HL-60/S4 treated with phorbol 12-myristate 13-acetate at 8.2 ng/mL for 4 days and 3 days (cell line): ENCODE data around the gene TBC1D23.
"Not testable (repeated sequence)": the region's sequence is repeated elsewhere in the genome, so short reads cannot be mapped to it uniquely, and the experiment has no call there.

Source experiments
- in situ Hi-C: fragments of 300-500 bp; cut with MboI; formaldehyde crosslinking; loops from 2 replicates; pipeline ENCODE4 v1.15.0; 2022; ENCODE audit warnings: low sequenced_read_pairs

Gene TBC1D23

DNA sequence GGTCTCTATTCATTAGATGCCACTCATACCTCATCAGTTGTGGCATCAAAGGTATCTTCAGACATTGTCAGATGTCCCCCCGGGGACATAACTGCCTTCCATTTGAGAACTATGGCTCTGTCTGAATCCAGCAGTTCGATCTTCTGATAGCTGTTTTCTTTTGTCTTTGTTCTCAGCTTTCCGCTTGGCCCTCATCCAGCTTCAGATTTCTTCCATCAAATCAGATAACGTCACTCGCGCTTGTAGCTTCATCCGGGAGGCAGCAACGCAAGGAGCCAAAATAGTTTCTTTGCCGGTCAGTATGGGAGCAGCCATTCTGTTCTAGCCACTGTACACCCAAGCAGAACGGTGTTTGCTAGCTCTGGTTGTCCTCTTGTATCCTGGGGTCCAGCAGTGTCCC, 78.1 kb downstream of the TBC1D23 start:
- in situ Hi-C loops = loop anchor here (25.0 kb wide), 1 partner anchor 248 kb away; no protein-coding TSS in a partner anchor

DNA sequence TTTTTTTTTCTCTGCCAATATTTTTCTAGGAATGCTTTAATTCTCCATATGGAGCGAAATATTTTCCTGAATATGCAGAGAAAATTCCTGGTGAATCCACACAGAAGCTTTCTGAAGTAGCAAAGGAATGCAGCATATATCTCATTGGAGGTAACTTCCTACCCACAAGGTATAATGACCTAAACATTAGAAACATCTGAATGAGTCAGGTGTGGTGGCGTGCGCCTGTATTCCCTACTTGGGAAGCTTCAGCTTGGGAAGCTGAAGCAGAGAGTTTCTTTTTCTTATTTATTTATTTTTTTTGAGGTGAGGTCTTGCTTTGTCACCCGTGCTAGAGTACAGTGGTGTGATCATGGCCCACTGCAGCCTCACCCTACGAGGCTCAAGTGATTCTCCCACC, 79.0 kb downstream of the TBC1D23 start:
- in situ Hi-C loops = loop anchor here (25.0 kb wide), 1 partner anchor 248 kb away; no protein-coding TSS in a partner anchor

DNA sequence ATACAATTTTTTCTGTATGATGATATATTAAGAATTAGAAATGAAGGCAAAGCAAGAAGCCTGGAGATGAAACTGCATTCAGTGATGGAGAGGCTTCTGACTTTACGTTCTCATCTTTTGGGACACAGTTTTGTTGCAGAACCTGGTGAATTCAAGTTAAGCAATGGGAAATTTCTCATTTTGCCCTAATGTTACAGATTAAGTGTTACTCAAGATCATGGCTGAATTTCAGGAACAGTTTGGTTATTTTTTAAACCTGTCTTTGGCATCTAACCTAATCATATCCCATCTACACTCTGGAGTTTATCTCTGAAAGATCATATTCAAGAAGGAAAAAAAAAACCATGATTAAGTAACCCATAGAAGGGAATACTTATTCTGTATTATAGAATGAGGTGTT, 79.7 kb downstream of the TBC1D23 start:
- in situ Hi-C loops = loop anchor here (25.0 kb wide), 1 partner anchor 247 kb away; no protein-coding TSS in a partner anchor

DNA sequence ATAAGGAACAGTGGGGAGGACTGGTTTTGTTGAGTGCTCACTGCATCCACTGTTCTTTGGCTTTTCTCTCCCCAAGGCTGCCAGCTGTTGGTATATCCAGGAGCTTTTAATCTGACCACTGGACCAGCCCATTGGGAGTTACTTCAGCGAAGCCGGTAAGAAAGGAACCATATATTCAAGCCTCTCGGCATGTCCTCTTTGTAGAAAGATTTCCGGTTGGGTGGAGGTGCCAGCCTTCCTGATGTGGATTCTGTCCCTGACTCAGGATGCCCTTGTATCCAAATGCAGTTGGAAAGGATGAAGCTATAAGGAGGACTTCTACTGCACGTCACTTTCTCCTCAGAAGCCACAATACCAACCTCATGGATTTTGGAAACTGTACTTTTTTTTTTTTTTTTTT, 87.9 kb downstream of the TBC1D23 start:
- in situ Hi-C loops = loop anchor here (25.0 kb wide), 1 partner anchor 239 kb away; no protein-coding TSS in a partner anchor

DNA sequence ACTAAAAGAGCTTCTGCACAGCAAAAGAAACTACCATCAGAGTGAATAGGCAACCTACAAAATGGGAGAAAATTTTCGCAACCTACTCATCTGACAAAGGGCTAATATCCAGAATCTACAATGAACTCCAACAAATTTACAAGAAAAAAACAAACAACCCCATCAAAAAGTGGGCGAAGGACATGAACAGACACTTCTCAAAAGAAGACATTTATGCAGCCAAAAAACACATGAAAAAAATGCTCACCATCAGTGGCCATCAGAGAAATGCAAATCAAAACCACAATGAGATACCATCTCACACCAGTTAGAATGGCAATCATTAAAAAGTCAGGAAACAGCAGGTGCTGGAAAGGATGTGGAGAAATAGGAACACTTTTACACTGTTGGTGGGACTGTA, 91.0 kb downstream of the TBC1D23 start:
- in situ Hi-C loops = not testable (repeated sequence)

DNA sequence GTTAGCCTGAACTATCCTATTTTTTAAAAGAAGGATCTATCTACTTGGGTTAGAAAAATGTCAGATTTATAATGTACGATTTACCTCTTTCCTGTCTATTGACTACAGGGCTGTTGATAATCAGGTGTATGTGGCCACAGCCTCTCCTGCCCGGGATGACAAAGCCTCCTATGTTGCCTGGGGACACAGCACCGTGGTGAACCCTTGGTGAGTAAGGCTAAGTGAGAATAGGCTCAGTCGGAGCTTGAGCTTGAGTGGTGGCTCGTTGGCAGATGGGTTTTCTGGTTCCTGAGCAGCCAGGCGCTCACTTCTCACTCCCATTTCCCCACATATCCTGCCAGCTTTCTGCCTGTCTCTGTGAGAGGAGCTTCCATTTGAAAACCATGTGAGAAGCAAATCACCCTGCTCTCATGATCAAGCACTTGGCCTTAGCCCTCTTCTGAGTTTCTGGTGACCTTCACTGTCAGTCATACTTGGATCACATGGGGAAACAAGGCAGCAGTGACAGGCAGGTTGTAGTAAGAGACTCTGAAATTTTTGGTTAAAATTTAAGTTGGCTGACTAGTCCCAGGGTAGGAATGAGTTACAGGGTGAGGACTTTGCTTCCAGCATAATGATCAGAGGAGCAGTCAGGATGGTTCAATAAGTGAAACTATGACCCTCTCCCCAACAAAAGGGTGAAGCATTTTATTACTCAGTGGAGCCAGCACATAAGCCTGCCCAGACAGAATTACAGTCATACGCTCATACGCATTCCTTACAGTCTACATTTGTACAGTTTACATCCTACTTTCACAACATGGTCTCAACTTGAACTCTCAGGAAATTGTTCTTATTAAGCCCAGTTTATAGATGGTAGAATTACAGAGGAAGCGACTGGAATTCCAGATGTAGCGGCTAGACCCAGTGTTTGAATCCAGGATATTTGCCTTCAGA, 91.8 kb downstream of the TBC1D23 start:
- in situ Hi-C loops = no loop called here

DNA sequence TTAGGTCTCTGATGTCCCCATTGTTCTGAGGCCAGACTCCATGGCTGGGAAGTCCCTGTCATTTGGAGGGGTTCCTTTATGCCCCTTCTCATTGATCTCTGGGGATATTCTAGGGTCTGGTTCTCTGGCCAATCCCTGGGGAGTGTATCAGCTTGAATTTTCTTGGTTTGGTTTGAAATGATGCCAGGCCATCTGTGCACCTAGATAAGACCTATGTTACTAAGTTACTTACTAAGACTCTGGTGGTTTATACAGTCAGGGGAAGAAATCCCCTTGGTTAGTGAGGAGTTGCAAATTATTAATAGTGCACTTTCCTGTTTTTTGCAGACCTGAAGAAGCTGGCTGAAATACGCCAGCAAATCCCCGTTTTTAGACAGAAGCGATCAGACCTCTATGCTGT, 94.1 kb downstream of the TBC1D23 start:
- in situ Hi-C loops = no loop called here

DNA sequence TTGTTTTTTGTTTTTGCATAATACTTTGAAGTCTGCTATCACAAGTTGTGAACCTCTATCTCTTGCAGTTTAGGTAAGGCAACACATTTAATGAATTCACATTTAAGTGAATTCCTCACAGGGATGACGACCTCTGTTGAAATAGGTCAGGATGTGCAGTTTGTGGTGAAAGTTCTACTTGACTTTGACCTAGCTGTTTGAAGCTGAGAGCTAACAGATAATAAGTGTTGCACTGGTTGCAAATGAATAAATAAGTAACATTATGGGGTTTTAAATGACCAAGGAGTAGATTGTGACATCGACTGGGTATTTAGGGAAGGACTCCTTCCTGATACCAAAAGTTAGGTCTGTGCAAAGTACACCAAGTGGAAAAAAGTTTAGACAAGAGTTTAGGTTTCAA, 97.6 kb downstream of the TBC1D23 start:
- in situ Hi-C loops = no loop called here

DNA sequence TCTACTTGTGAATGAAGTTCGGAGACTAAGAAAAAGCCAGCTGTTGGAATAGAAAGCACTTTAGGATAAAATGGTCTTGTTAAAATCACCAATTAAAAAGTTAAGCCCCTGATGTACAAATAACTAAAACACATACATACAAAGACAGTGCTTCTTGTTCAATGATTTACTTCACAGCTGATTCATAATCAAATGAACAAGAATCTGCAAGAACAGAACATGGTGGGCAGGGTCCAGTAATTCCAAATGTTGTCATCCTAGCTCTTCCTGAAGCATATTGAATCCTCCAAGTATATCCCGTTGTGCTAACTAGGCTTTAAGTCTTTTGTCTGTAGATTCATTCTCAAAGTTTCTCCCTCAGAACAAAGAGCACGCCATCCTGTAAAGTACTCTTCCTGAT, 98.2 kb downstream of the TBC1D23 start:
- in situ Hi-C loops = no loop called here

DNA sequence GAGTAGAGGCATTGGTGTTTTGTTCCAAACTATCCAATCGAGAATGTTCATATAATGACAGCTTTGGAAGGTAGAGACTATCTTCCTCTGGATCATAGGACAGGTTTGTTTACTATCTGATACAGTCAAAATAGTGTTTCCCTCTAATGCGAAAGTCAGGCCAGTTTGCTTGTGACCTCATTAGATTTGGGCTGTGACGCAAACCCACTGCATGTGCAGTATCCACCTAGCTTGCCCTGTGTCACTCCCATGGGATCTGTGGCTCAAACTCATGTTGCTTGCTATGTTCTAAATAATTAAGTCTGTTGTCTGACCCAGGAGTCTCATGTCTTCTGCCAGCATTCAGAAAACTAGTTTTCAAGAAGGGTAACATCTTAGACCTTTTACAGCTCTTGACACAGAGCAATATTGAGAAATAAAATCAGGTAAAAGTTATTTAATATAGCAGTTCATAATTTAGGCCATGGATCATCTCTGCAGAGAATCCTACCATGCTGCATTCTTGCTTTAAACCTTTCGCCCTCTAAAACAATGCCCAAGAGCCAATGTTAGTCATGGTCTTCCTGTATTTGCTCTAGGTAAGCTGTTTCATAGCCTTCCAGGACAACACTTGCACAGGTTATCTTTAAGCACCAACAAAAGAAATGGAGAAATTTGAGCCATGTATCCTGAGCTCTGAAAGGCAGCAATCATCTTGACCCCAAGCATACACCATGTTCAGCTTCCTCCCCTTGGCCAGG, 100.1 kb downstream of the TBC1D23 start:
- in situ Hi-C loops = no loop called here

DNA sequence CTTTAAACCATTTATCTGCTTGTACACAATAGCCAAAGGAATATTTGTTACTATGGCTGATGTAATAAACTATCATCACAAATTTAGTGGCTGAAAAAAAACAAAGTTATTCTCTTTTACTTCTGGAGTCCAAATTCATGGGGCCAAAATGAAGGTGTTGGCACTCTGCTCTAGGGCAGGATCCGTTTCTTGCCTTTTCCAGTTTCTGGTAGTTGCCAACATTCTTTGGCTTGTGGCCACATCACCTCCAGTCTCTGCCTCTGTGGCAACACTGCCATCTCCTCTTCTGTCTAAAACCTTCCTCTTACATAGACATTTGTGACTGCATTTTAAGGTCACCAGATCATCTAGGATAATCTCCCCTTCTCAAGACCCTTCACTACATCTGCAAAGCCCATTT, 101.1 kb downstream of the TBC1D23 start:
- in situ Hi-C loops = no loop called here

DNA sequence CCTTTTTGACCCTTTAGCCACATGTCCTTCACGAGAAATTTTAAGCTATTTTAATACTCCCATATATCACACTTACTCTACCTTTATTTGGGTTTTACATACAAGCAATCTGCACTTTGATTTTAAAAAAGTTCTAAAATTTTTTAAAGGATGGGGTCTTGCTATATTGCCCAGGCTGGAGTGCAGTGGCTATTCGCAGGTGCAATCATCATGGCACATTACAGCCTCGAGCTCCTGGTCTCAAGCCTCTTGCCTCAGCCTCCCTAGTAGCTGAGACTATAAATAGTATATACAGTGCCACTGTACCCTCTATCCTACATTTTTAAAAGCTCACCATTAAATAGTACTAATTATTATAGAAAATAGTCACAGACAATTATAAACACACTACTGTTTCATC, 103.6 kb downstream of the TBC1D23 start:
- in situ Hi-C loops = no loop called here

DNA sequence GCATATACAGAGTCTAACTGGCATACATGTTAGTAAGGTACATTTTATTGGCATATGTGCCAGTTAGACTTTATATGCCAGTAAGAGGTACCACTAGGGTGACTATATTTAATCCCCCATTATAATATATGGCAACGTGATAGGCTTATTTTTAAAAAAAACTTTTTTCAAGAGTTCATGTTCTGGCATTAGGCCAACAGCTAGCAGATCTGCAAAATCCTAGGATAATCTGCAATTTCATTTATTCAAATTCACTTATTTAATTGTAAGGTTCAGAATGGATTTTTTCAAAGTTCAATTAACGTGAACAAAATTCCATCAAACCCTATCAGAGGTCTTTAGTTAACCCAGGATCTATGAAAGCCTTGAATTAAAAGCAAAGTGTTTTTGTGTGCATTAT, 105.6 kb downstream of the TBC1D23 start:
- in situ Hi-C loops = no loop called here

DNA sequence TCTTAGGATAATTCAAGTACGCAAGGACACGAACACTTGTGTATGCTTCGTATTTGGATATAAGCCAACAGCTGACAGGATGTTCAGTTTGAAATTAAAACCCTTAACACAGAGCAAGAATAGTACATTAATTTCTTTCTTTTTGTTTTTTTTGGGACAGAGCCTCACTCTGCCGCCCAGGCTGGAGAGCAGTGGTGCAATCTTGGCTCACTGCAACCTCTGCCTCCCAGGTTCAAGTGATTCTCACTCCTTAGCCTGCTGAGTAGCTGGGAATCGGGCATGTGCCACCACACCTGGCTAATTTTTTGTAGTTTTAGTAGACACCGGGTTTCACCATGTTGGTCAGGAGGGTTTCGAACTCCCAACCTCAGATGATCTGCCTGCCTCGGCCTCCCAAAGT, 107.6 kb downstream of the TBC1D23 start:
- in situ Hi-C loops = no loop called here

DNA sequence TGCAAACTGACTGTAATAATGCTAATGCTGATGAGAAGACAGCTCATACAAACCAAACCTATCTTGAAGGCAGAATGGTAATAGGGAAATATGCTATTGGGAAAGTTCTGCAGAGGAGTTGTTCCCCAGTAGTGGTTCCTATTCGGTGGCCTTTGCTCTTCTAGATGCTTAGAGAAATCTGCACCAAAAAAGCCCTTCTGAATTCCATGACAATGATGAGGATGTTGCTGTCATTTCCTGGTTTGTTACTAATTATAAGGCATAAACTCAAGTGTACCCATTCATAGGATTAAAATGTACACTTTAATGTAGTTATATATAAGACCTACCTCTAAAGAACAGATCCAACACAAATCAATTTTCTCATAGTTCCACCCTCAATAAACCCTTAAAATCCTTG, 110.0 kb downstream of the TBC1D23 start:
- in situ Hi-C loops = no loop called here

DNA sequence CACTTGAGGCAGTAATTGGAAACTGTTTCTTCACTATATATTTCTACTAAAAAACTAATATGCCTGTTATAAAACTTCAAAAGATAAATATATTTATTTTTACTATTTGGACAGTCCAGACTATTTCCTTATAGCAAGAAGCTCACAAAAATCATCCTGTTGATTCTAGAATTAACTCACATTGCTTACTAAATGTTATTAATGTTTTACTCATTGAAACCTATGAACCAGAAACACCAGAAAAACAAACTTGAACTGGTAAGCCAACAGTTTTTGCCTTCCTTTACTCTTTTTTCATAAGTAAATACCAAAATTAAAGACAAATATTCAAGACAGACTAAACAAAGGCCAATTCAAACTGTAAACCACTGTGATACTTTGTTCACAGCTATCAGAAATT, 113.7 kb downstream of the TBC1D23 start:
- in situ Hi-C loops = no loop called here
